SJCRH30 (cell line): ENCODE measurements around the gene SPACDR. TPM values are rescaled to one million over a fixed set of nuclear protein-coding genes. Genes with fewer than 3 reads are reported as not detected.
A peak's percentile ranks its signal among the peaks of the same experiment; 100 is the strongest.

Experiments
- DNase-seq, 2 experiments: peaks; one replicate each; pipeline ENCODE4 v3.0.0-alpha.2; 2015 to 2020
- H3K27ac ChIP-seq: fragments of 250-450 bp; sonication (Bioruptor Pico); 2 replicates; pipeline ENCODE4 v1.5.1; 2020; ENCODE audit warnings: mild to moderate bottlenecking, moderate library complexity
- H3K27me3 ChIP-seq: fragments of 250-450 bp; sonication (Bioruptor Pico); 2 replicates; pipeline ENCODE4 v1.5.1; 2020; ENCODE audit warnings: mild to moderate bottlenecking, moderate library complexity
- H3K36me3 ChIP-seq: fragments of 250-450 bp; sonication (Bioruptor Pico); 2 replicates; pipeline ENCODE4 v1.5.1; 2020; ENCODE audit warnings: mild to moderate bottlenecking, moderate library complexity
- H3K4me1 ChIP-seq: fragments of 250-450 bp; sonication (Bioruptor Pico); 2 replicates; pipeline ENCODE4 v1.5.1; 2020; ENCODE audit warnings: mild to moderate bottlenecking, moderate library complexity
- H3K4me3 ChIP-seq: fragments of 250-450 bp; sonication (Bioruptor Pico); 2 replicates; pipeline ENCODE4 v1.5.1; 2020; ENCODE audit warnings: mild to moderate bottlenecking, moderate library complexity
- H3K9me3 ChIP-seq: fragments of 250-450 bp; sonication (Bioruptor Pico); replicated peaks from 2 replicates; pipeline ENCODE4 v1.5.1; 2020; ENCODE audit warnings: mild to moderate bottlenecking, moderate library complexity
- total RNA-seq: library from RNA; depleted of rRNA; stranded (reverse); fragments of >200 nt; shearing (Covaris generic); gene quantifications from 2 replicates; pipeline ENCODE4 v1.2.3, GENCODE V29; 2014

The SPACDR gene
- total RNA-seq, 1 experiment from 2014 or later = not detected

- Histone ChIP-seq H3K9me3 (no peaks in the 10 kb centered on the region), H3K27ac (peak within 1 kb of the TSS; percentile 98), H3K36me3 (peaks cover 24% of the 10 kb centered on the region), H3K4me1 (no peaks in the 10 kb centered on the region; the same call in 1 of the 2 replicates), H3K4me3 (peak within 1 kb of the TSS; percentile 91), H3K27me3 (no peaks in the 10 kb centered on the region)
- DNase-seq = peak; percentile 97 to 98
Observed at GRCh38 chr7:100428199-100428966, 35.7 kb downstream of the SPACDR start, which contains the start of gene ZCWPW1. ZCWPW1 (minus strand) TSS chr7:100428703; CDS start chr7:100420649, 8,054 bp downstream.

- no peaks in the 10 kb centered on the region for H3K27me3 ChIP-seq
- no peaks in the 10 kb centered on the region for H3K9me3 ChIP-seq
- H3K4me3 ChIP-seq = no peak overlapping the region; the same call in 1 of the 2 replicates
- H3K36me3 ChIP-seq = peaks cover 19% of the 10 kb centered on the region
- DNase-seq = no peak
- no peak overlapping the region for H3K27ac ChIP-seq
- H3K4me1 ChIP-seq = no peaks in the 10 kb centered on the region; the same call in 1 of the 2 replicates
Observed at GRCh38 chr7:100427762-100428198, 36.3 kb downstream of the SPACDR start.

- Histone ChIP-seq H3K4me1 (no peaks in the 10 kb centered on the region; the same call in 1 of the 2 replicates), H3K9me3 (no peaks in the 10 kb centered on the region), H3K4me3 (no peak overlapping the region), H3K36me3 (peaks cover 11% of the 10 kb centered on the region; the same call in 1 of the 2 replicates), H3K27me3 (no peaks in the 10 kb centered on the region), H3K27ac (no peak overlapping the region)
- no peak for DNase-seq
Observed at GRCh38 chr7:100426516-100426915, 37.5 kb downstream of the SPACDR start.

GRCh38 chr7:100425347-100425746, 38.7 kb downstream of the SPACDR start:
- no peaks in the 10 kb centered on the region for H3K27me3 ChIP-seq
- no peaks in the 10 kb centered on the region for H3K9me3 ChIP-seq
- no peak overlapping the region for H3K27ac ChIP-seq
- no peak for DNase-seq
- no peak overlapping the region for H3K4me3 ChIP-seq
- H3K36me3 ChIP-seq = no peaks in the 10 kb centered on the region
- H3K4me1 ChIP-seq = no peaks in the 10 kb centered on the region

GRCh38 chr7:100423315-100423714, 40.7 kb downstream of the SPACDR start:
- no peaks in the 10 kb centered on the region for H3K36me3 ChIP-seq
- H3K27me3 ChIP-seq = no peaks in the 10 kb centered on the region; the same call in 1 of the 2 replicates
- H3K27ac ChIP-seq = no peak overlapping the region
- no peaks in the 10 kb centered on the region for H3K9me3 ChIP-seq
- H3K4me1 ChIP-seq = no peaks in the 10 kb centered on the region
- DNase-seq = no peak
- H3K4me3 ChIP-seq = no peak overlapping the region

- DNase-seq = no peak
- Histone ChIP-seq H3K36me3 (no peaks in the 10 kb centered on the region), H3K9me3 (no peaks in the 10 kb centered on the region)
Observed at GRCh38 chr7:100419660-100420226, 44.3 kb downstream of the SPACDR start.

GRCh38 chr7:100418930-100419659, 45.0 kb downstream of the SPACDR start:
- Histone ChIP-seq H3K27ac (no peak overlapping the region), H3K36me3 (no peaks in the 10 kb centered on the region), H3K9me3 (no peaks in the 10 kb centered on the region), H3K4me3 (no peak overlapping the region), H3K4me1 (no peaks in the 10 kb centered on the region), H3K27me3 (no peaks in the 10 kb centered on the region; the same call in 1 of the 2 replicates)
- DNase-seq = no peak

More at GRCh38 chr7:100419660-100420226, 44.3 kb downstream of the SPACDR start:
- no peak overlapping the region for H3K27ac ChIP-seq
- no peaks in the 10 kb centered on the region; the same call in 1 of the 2 replicates for H3K27me3 ChIP-seq
- H3K4me3 ChIP-seq = no peak overlapping the region
- H3K4me1 ChIP-seq = no peaks in the 10 kb centered on the region

- Histone ChIP-seq H3K4me1 (no peaks in the 10 kb centered on the region), H3K27ac (no peak overlapping the region), H3K27me3 (no peaks in the 10 kb centered on the region; the same call in 1 of the 2 replicates), H3K9me3 (no peaks in the 10 kb centered on the region), H3K36me3 (no peaks in the 10 kb centered on the region), H3K4me3 (no peak overlapping the region)
- DNase-seq = no peak
Observed at GRCh38 chr7:100415448-100415847, 48.6 kb downstream of the SPACDR start.

- Histone ChIP-seq H3K9me3 (no peaks in the 10 kb centered on the region), H3K27ac (no peak overlapping the region), H3K4me3 (no peak overlapping the region), H3K36me3 (no peaks in the 10 kb centered on the region), H3K4me1 (no peaks in the 10 kb centered on the region), H3K27me3 (no peaks in the 10 kb centered on the region; the same call in 1 of the 2 replicates)
- no peak for DNase-seq
Observed at GRCh38 chr7:100413889-100414288, 50.2 kb downstream of the SPACDR start.

GRCh38 chr7:100413346-100413745, 50.7 kb downstream of the SPACDR start:
- DNase-seq = no peak
- no peaks in the 10 kb centered on the region; the same call in 1 of the 2 replicates for H3K27me3 ChIP-seq
- no peaks in the 10 kb centered on the region for H3K4me1 ChIP-seq

GRCh38 chr7:100411101-100411500, 53.0 kb downstream of the SPACDR start:
- no peaks in the 10 kb centered on the region for H3K36me3 ChIP-seq
- H3K4me3 ChIP-seq = no peak overlapping the region
- no peaks in the 10 kb centered on the region; the same call in 1 of the 2 replicates for H3K27me3 ChIP-seq
- no peaks in the 10 kb centered on the region for H3K4me1 ChIP-seq
- H3K27ac ChIP-seq = no peak overlapping the region
- no peaks in the 10 kb centered on the region for H3K9me3 ChIP-seq
- no peak for DNase-seq

More at GRCh38 chr7:100413346-100413745, 50.7 kb downstream of the SPACDR start:
- no peak overlapping the region for H3K27ac ChIP-seq
- H3K4me3 ChIP-seq = no peak overlapping the region
- no peaks in the 10 kb centered on the region for H3K9me3 ChIP-seq
- H3K36me3 ChIP-seq = no peaks in the 10 kb centered on the region

GRCh38 chr7:100407285-100408180, 56.5 kb downstream of the SPACDR start:
- H3K27ac ChIP-seq = no peak overlapping the region
- peaks cover 3% of the 10 kb centered on the region; the same call in 1 of the 2 replicates for H3K27me3 ChIP-seq
- no peaks in the 10 kb centered on the region for H3K36me3 ChIP-seq
- H3K4me3 ChIP-seq = no peak overlapping the region
- DNase-seq = peak; percentile 47 to 78
- no peaks in the 10 kb centered on the region for H3K4me1 ChIP-seq
- no peaks in the 10 kb centered on the region for H3K9me3 ChIP-seq

- DNase-seq = no peak
- Histone ChIP-seq H3K9me3 (no peaks in the 10 kb centered on the region), H3K36me3 (no peaks in the 10 kb centered on the region), H3K27ac (no peak overlapping the region), H3K4me1 (no peaks in the 10 kb centered on the region), H3K27me3 (peaks cover 3% of the 10 kb centered on the region; the same call in 1 of the 2 replicates), H3K4me3 (no peak overlapping the region)
Observed at GRCh38 chr7:100406767-100407166, 57.3 kb downstream of the SPACDR start.
